OCI-LY3 (cell line): Measurements from ENCODE around the gene PUS10.

Experiments
- EZH2phosphoT487 ChIP-seq: fragments of 200-600 bp; shearing (Covaris generic); IDR thresholded peaks from 2 replicates; pipeline ENCODE4 v1.6.1; 2018; ENCODE audit warnings: antibody characterized with exemption, mixed run types, low read depth
- TF ChIP-seq, protein P1 (sequence below): fragments of 200-600, 300-600 bp; sonication (generic); IDR thresholded peaks from 2 replicates; pipeline ENCODE4 v1.5.1; 2014; ENCODE audit warnings: antibody characterized with exemption, low read length, low read depth

DNA sequence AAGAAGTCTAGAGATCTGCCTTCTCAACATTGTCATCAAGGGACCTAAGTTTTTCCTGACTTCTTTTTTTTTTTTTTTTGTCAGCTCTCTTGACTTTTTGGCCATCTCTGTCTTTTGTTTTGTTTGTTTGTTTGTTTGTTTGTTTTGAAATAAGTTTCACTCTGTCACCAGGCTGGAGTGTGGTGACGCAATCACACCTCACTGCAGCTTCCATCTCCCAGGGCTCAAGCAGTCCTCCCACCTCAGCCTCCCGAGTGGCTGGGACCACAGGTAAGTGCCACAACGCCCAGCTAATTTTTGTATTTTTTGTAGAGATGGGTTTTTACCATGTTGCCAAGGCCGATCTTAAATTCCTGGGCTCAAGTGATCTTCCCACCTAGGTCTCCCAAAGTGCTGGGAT, 5.6 kb upstream of the PUS10 start:
- TF ChIP-seq, protein P1, sequence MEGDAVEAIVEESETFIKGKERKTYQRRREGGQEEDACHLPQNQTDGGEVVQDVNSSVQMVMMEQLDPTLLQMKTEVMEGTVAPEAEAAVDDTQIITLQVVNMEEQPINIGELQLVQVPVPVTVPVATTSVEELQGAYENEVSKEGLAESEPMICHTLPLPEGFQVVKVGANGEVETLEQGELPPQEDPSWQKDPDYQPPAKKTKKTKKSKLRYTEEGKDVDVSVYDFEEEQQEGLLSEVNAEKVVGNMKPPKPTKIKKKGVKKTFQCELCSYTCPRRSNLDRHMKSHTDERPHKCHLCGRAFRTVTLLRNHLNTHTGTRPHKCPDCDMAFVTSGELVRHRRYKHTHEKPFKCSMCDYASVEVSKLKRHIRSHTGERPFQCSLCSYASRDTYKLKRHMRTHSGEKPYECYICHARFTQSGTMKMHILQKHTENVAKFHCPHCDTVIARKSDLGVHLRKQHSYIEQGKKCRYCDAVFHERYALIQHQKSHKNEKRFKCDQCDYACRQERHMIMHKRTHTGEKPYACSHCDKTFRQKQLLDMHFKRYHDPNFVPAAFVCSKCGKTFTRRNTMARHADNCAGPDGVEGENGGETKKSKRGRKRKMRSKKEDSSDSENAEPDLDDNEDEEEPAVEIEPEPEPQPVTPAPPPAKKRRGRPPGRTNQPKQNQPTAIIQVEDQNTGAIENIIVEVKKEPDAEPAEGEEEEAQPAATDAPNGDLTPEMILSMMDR = no peak
- TF ChIP-seq EZH2phosphoT487 = no peak
